ENCODE results near the gene PDSS1.
A peak's percentile ranks its signal among the peaks of the same experiment; 100 is the strongest.

The PDSS1 gene

DNA sequence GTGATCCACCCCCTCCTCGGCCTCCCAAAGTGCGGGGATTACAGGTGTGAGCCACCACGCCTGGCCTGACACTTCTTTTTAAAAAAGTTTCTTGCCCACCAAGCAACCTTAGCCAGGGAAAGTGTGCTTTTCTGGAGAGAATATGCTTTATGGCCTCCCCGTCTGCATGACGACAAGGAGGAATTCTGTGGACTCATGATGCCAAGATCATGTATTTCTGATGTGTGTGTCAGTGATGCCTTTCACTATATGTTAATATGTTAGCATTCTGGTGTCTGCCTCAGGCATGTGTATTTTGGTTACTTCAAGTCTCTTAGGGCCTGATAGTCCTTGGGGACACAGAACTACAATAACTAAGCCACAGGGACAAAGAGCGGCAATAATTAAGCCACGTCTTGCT lies 2.1 kb downstream of the PDSS1 start:
- DNase-seq, result no peak

DNA sequence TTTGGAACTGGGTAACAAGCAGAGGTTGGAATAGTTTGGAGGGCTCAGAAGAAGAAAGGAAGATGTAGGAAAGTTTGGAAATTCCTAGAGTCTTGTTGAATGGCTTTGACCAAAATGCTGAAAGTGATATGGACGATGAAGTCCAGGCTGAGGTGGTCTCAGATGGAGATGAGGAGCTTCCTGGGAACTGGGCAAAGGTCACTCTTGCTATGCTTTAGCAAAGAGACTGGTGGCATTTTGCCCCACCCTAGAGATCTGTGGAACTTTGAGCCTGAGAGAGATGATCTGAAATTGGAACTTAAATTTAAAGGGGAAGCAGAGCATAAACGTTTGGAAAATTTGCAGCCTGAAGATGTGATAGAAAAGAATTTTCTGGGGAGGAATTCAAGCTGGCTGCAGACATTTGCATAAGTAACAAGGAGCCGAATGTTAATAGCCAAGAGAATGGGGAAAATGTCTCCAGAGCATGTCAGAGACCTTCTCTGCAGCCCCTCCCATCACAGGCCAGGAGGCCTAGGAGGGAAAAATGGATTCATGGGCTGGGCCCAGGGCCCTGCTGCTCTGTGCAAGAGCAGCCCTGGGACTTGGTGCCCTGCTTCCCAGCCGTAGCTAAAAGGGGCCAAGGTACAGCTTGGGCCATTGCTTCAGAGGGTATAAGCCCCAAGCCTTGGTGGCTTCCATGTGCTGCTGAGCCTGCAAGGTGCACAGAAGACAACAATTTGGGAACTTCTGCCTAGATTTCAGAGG lies 3.6 kb downstream of the PDSS1 start:
- DNase-seq, result no peak

DNA sequence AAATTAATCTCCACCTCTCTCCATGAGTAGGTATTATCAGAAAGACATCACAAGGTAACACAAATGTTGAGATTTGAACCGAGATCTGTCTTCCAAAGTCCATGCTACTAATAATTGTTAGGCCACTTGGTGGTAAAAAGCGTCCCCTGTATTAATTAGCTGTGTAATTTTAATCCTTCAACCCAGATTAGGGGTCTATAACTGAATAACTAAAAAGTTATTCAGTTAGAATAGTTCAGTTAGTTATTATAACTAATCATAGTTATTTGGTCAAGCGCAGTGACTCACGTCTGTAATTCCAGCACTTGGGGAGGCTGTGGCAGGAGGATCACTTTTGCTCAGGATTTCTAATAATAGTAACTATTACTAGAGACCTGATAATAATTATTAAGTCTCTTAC lies 5.6 kb downstream of the PDSS1 start:
- no peak for DNase-seq

DNA sequence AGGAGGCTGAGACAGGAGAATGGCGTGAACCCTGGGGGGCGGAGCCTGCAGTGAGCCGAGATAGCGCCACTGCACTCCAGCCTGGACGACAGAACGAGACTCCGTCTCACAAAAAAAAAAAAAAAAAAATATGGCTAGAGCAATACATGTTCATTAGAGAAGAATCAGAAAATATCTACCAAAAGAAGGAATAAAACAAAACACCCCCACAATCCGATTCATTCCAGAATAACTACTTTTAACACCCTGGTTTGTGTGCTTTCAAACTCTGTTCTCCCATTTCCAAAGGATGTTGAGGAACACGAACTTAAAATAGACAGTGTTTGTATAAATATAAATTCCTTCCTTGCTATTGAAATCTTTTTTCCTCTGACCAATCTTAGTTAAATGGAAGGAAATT lies 6.5 kb downstream of the PDSS1 start:
- no peak for DNase-seq

DNA sequence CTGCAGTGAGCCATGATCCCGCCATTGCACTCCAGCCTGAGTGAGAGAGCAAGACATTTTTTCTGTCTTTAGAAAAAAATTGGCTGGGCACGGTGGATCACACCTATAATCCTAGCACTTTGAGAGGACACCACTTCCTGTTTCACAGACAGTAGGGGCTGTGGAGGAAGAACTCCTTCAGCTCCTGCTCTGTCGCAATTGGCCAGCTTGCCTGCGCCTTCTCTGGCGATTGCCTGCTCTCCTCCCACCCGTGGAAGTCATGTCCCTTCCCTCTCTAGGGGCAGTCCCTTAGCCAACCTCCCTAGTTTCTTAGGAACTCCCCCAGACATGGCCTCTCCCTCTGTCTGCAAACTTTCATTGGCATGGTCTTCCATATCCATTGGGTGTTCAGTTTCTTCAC lies 8.7 kb downstream of the PDSS1 start:
- no peak for DNase-seq

DNA sequence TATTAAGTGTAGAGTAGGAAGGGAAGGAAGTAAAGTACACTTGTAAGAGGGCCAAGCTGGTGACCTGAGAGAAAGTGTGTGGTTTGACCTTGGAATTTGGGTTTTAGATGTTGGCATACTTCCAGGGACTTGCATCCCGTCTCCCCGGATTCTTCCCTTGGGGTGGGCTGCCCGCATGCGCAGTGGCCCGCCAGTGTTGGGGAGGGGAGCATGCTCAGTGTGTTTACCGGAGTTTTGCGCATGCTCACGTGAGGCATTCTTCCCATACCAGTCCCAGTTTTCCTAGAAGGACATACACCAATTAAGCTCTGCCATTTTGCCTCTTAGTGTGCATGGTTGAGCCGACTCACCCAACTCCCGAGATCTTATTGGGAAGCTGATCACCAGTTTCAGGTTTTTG lies 9.4 kb downstream of the PDSS1 start:
- DNase-seq, result no peak

DNA sequence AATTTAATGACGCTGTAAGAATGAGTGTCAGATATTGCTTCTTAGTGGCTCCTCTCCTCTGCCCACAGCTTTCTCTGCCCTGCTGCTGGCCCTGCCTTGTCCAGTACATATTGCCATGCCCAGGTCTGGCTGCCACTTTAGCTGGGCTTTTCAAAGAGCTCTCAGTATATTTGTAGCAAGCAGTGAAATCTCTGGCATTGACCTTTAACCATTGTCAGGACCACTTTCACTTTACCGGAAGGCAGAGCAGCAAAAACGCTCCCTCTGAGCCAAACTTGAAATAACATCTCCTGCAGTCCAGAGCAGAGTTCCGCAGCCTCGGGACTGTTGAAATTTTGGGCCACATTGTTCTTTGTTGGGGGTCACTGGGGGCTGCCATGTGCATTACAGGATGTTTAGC lies 13.8 kb downstream of the PDSS1 start:
- no peak for DNase-seq

DNA sequence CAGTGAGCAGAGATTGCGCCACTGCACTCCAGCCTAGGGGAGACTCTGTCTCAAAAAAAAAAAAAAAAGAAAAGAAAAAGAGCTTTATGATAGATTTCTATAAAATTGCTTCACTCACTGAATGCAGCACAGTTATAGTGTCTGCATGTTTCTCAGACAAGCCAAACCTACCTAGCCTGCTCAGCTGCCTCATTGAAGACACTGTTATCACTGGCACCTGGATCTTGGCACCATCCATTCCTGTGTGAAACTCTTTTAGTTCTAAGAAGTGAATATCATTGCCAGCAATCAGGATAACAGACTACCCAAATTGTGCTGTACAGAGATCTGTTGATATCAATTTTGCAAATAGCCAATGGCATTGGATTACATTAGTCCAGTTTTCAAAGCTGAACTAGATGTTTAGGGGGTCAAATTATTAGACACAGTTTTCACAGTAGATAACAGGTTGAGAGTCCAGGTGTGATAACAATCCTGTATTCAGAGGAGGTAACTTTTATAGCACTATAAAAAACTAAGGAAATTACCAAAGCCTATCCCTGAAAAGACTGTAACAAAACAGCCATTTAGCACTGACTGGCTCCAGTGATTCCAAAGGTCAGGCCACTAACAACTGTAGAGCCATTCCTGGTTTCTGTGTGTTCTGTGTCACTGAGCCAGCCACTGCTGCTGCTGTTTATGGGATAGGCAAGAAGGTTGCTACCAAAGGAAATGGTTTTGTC lies 17.1 kb downstream of the PDSS1 start:
- no peak for DNase-seq

DNA sequence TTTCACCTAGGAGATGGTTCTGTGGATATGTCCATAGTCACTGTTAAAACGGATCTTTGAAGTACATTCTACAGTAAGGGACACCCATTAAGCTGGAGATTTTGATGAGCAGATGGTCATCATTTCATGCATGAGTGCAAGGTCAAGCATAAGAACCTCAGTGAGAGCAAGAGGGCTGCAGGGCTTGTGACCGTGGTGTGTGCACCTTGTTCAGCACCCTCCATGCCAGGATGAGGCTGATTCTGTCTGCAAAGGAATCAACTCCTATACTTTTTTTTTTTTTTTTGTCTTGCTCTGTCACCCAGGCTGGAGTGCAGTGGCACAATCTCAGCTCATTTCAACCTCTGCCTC lies 17.6 kb downstream of the PDSS1 start:
- no peak for DNase-seq

DNA sequence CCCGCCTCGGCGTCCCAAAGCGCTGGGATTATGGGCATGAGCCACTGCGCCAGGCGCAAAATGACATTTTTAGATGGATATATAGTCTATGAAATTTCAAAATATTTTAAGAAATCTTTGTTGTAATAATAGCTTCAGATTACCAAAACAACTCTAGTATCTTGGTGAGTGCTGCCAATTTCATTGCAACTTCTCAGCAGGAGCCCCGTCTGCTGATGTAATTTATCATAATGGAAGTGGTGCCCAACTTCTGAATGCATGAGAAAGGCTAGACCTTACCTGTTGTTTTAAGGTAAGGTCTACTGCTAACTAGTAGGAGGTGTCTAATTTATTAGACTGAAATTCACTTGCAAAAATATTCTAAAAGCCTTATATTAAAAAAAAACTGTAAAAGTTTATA lies 20.0 kb downstream of the PDSS1 start:
- DNase-seq, result no peak

DNA sequence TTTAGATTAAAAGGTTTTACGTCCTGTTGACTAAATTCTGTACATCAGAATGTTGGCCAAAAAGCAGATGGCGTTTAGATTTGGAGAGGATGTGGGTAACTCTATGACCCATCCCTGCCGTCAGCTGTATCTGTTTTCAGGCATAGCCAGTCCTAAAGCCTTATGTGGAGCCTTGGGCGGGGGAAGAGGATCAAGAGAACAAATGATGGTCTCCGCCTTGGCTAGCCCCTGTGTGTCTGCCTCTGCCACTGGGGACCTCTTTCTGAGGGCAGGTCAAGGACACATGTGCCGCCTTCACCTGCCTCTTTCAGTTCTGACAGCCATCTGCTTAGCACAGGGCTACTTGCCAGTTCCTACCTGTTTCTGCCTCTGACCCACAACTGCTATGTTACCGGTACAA lies 24.1 kb downstream of the PDSS1 start:
- DNase-seq, result no peak

DNA sequence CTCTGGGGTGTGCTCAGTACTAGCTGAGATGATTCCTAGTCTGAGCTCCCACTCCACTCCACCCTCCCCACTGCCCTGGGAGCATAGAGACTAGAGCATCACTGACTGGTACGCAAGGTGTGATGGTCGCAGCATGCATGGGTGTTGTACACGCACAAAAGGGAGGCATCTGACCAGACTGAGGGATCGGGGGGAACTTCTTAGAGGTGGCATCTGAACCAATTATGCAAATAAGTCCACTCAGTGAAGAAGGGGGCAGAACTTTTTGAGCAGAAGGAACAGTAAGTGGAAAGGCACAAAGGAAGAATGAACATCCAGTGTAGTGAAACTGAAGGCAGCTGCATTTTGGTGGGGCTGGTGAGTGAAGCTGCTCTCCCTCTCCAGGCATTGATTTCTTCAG lies 25.5 kb downstream of the PDSS1 start:
- DNase-seq, result no peak

DNA sequence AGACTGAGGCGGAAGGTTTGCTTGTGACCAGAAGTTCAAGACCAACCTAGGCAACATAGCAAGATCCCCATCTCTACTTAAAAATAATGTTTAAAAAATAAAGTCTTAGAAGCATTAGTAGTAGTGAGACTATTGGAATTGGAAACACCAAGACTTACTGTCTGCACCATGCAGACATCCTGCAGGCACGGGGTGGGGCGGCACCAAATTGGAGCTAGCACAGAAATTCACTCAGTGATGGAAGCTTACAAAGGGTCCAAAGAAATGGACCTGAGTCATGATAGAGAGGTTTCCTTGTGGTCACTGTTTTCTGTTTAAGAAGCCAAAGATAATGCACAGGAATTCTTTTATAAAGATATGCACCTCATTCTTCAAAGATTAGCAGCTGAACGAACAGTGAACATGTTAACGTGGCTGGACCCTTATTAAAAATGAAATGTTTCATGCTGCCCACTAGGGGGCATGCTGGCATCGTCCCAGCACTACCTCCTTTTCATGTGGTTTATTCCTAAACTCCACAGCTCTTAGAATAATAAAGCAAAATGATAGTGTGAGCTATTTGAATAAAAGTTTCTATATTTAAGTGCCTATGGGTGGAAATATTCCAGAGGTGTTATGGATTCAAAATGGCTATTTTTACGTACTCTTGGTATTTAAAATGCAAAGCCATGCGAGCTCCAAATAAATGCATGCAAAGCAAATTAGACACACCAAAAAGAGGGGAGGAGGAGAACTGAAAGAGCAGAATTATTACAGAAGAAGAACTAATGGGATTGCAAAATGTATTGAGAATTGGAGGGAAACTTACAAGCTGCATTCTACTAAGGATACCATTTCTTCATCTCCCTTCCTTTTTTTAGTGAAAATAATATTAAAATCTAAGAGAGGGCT lies 28.6 kb downstream of the PDSS1 start:
- DNase-seq, result peak; percentile 5 to 39

DNA sequence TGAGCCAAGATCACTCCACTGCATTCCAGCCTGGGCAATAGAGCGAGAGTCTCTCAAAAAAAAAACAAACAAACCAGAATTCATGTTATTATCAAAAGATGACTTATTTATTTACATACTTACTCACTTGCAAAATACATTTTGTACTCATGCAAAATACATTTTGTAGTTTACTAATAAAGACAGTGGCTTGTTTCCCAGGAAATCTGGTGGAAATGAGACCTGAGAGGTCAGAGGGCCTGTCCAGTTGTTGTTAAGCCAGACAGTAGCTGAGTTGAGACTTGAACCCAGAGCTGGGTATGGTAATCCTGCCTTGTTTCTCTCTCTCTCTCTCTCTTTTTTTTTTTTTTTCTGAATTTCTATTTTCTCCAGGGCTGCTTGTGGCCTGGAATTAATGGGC lies 29.5 kb downstream of the PDSS1 start:
- DNase-seq, result no peak

DNA sequence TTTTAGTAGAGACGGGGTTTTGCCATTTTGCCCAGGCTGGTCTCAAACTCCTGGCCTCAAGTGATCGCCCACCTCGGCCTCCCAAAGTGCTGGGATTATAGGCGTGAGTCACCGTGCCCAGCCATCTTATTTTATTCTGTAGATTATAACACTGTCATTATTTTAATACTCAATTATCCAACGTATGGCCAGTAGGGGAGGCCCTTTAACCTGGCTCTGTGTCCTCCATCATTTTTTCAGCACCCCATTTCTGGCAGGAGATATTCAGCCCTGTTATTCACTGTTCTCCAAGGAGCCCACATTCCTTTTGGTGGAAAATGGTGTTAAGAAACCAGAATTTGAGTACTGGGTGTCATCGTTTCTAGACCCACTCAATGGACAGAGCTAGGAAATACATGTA lies 31.5 kb downstream of the PDSS1 start:
- no peak for DNase-seq

DNA sequence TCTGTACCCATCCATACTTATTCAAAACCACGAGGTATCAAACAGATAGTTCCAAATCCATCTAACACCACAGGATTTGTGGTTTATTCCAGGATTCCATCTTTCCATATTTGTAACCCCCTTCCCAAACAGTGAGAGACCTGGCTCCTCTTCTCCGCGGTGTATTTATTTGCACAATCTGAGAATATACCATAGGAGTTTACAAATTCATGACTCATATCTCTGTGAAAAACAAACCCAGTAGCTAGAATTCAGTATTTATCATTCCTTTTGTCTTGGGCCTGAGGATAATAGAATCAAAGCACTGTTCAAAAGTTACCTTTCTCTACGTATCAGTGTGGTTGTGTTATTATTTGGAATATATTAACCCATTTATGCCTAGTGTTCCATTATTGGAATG lies 31.9 kb downstream of the PDSS1 start:
- no peak for DNase-seq

DNA sequence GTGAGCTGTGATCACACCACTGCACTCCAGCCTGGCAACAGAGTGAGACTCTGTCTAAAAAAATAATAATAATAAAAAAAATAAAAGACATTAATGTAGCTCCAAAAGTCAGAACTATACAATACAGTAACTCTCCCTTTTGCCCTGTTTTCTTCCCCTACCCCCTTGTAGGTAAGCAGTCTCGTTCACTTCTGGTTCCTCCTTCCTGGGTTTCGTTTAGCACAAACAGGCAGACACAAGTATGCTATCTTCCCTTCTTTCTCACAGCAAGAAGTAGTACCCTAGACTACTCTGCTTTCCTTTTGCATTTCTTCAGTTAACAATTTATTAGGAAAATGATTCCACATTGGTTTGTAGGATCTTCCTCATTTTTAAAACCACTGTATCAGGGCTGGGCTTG lies 33.1 kb downstream of the PDSS1 start:
- DNase-seq, result no peak

DNA sequence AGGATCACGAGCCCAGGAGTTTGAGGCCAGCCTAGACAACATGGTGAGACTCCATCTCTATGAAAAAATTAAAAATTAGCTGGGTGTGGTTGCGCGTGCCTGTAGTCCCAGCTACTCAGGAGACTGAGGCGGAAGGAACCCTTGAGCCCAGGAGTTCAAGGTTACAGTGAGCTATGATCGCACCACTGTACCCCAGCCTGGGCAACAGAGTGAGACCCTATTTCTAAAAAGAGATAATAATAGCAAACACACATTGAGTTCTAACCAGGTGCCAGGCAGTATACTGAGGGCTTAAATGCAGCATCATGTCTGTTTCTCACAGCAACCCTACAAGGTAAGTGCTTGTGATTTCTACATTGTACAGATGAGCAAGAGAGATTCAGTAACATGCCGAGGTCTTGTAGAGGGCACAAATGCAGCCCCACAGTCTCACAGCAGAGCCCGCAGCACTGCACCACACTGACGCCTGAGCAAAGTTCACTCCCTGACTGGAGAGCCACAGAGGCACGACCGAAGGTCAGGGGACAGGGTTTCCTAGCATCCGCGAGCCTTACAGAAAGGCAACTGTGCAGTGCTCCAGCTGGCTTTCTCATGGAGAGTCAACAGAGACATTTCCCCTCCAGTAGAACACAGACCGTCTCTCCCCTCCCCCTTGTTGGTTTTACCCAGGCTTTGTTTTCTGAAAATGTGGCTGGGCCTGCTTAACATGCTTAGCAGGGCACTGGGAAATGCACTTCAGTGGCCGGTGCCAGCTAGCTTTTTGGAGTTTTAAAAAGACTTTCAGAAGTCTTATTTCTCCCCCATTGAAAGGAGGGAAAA lies 36.5 kb downstream of the PDSS1 start:
- DNase-seq, result no peak

DNA sequence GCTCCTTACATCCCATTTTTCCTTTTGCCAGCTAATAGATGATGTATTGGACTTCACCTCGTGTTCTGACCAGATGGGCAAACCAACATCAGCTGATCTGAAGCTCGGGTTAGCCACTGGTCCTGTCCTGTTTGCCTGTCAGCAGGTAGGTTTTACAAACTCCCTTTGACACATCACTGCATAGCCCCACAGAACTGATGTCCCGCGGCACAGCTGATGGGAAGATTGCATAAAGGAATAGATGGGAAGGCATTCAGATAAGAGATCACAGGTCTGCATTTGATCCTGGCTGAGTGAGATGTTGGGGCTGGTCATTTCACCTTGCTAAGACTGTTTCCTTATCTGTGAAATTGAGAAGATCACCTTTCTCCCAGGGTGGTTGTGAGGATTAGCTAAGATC lies 37.9 kb downstream of the PDSS1 start:
- no peak for DNase-seq

DNA sequence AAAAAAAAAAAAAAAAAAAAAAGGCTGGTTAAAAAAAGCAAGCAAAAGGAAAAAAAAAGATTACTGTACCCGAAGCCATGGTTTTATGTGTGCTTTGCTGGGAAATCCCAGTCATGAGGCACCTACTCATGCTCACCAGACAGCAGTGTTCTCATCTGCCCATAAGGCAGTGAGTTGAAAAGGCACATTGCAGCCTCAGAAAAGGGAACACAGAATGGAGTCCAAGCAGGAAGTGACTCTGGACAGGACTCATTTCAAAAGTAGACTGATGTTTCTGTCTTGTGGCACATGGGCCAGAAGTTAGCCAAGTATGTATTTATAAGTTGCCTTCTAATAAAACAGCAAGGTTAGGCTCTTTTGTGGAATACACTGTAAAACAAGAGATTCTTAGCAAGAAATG lies 40.2 kb downstream of the PDSS1 start:
- DNase-seq, result no peak

DNA sequence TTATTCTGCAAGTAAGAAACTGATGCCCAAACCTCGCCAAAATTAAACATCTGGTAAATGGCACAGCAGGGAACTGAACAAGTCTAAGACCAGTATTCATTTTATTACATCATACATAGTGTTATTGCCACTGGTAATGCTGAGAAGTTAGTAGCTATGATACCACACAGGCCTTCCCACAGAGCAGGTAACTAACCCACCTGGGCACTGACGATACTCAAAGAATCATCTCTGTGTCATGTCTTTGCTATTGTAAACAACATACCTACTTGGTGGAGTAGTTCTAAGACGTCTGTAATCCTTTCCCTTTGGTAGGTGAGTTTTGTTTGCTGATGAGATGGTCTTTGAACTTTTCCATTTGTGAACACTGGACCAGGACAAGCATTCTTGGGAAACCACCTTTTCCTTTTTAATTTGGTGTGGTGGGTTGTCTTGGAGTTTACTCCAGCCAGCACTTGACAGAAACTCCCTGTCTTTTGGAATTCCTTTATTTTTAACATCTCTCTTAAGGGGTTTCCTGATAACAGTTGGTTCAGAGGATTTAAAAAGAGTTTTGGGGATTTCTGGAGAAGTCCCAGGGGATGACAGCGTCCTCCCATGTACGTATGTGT lies 40.9 kb downstream of the PDSS1 start:
- no peak for DNase-seq

DNA sequence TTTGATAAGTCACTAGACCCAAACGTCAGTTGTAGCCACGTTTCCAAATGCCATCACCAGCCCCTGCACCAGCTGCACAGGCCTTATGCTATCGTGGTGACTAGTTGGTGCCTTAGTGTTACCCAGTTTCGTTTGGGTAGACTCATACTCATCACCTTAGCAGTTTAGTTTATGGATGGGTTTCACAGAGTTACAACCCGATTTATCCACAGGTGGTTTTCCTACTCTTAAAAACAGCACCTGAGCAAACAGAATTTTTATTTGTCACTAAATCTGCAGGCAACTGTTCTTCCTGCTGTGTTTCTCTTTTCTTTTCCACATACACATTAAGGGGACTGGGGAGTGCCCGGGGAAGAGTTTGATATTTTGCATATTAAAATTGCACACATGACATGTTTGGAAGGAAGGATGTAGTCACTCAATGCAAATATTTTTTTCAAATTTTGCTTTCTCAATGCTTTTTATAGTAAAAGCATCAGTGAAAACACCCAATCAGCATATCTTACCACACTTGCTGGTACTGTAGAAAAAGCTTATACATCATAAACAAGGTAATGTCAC lies 41.6 kb downstream of the PDSS1 start:
- no peak for DNase-seq
